Upper lobe of left lung (tissue), 6 donors: ENCODE data around the gene FRMPD1. TPM values are rescaled to one million over a fixed set of nuclear protein-coding genes. Genes with fewer than 3 reads are reported as not detected.
A peak's percentile ranks its signal among the peaks of the same experiment; 100 is the strongest.

Experiments
- ATAC-seq, 2 donors: fragments of 200-7000 bp; cut with Tn5 transposase; one replicate each; pipeline ENCODE4 v1.9.1; 2022; ENCODE audit warnings: mild to moderate bottlenecking in 2 of 2, moderate library complexity in 2 of 2; ENCODE audit not compliant: low FRiP score in 2 of 2
- DNase-seq, 2 donors: peaks; one replicate each; pipeline ENCODE4 v3.0.0-alpha.2; 2019 to 2020
- H3K27ac ChIP-seq, 4 donors: fragments of 200-600 bp; sonication (generic); one replicate each; pipeline ENCODE4 v1.5.1; 2016 to 2019
- H3K27me3 ChIP-seq, 4 donors: fragments of 200-600 bp; sonication (generic); one replicate each; pipeline ENCODE4 v1.5.1; 2017 to 2019
- H3K36me3 ChIP-seq, 4 donors: fragments of 200-600 bp; sonication (generic); one replicate each; pipeline ENCODE4 v1.5.1; 2016 to 2019
- H3K4me1 ChIP-seq, 4 donors: fragments of 200-600 bp; sonication (generic); one replicate each; pipeline ENCODE4 v1.5.1; 2018 to 2019
- H3K4me3 ChIP-seq, 4 donors: fragments of 200-600 bp; sonication (generic); one replicate each; pipeline ENCODE4 v1.5.1; 2017 to 2019; ENCODE audit warnings: mild to moderate bottlenecking in 2 of 4, moderate library complexity in 1 of 4
- H3K9me3 ChIP-seq, 4 donors: fragments of 200-600 bp; sonication (generic); one replicate each; pipeline ENCODE4 v1.5.1; 2018 to 2019
- CTCF ChIP-seq, 6 experiments: fragments of 450-650 bp in 4 of 6; fragments of 200-600 bp in 2 of 6; sonication (generic) in 2 of 6; IDR thresholded peaks; one replicate each; pipeline ENCODE4 v1.5.1; 2016 to 2019; ENCODE audit warnings: antibody characterized with exemption in 6 of 6
- EP300 ChIP-seq, 4 donors: sonication (generic); formaldehyde crosslinking; IDR thresholded peaks; one replicate each; pipeline ENCODE4 v1.5.1; 2017; ENCODE audit warnings: antibody characterized with exemption in 4 of 4, control low read depth in 2 of 4
- POLR2A ChIP-seq, 4 donors: fragments of 450-650 bp; IDR thresholded peaks; one replicate each; pipeline ENCODE4 v1.5.1; 2016 to 2017; ENCODE audit warnings: antibody characterized with exemption in 4 of 4, mild to moderate bottlenecking in 2 of 4
- POLR2AphosphoS5 ChIP-seq, 2 donors: sonication (generic); formaldehyde crosslinking; IDR thresholded peaks; one replicate each; pipeline ENCODE4 v1.5.1; 2017; ENCODE audit warnings: antibody characterized with exemption in 2 of 2
- WGBS, 2 donors: methylation state at CpG; one replicate each; pipeline ENCODE4 v1.1.5; 2017 to 2018; 5-methylcytosine and 5-hydroxymethylcytosine counted together
- total RNA-seq, 6 donors: library from RNA; depleted of rRNA in 4 of 6; stranded (reverse); fragments of >200 nt in 4 of 6; gene quantifications; one replicate each; pipeline versions ENCODE4 v1.1.0 to v1.2.1, GENCODE V29; 2016 to 2021
- donor health status: DM: no; HTN: no; CAD: no; lungs with moderate emphysema.
- donor health status: DM: no; HTN: yes; CAD: no; lungs with severe emphysema.

FRMPD1 gene
- total RNA-seq, 6 donors from 2014 or later: under 0.01 to 0.39 (median 0.17) TPM; not detected in 1

DNA sequence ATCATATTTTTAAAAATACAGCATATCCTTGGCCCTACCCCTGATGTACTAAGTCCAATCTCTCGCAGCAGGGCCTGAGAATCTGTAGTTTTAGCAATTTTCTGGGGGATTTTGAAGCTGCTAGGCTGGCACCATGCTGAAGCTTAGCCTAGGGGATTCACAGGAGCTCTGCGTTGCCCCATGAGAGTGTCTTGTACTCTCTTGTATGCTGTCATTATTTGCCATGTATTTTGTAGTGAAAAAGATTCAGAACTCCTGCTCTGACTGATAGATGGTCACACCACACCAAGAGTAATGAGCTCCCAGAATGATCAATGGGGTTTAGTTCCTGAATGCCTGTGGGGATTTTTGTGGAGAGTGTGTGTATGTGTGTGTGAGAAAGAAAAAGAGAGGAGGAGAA, 82.2 kb downstream of the FRMPD1 start:
- no peak for DNase-seq
- WGBS, 2 donors: 76 to 90% methylated on average over 1 to 2 of the region's 2 CpGs
- no peaks in the 10 kb centered on the region for H3K4me1 ChIP-seq
- ATAC-seq: no peak
- TF ChIP-seq CTCF (IDR thresholded peaks at IDR 0.05) (no peak), POLR2AphosphoS5 (IDR thresholded peaks at IDR 0.05) (no peak), POLR2A (IDR thresholded peaks at IDR 0.05) (no peak), EP300 (IDR thresholded peaks at IDR 0.05) (no peak)
- H3K27ac ChIP-seq: no peak overlapping the region
- no peak overlapping the region for H3K4me3 ChIP-seq
- H3K27me3 ChIP-seq: no peaks in the 10 kb centered on the region
- no peaks in the 10 kb centered on the region for H3K36me3 ChIP-seq
- H3K9me3 ChIP-seq: no peaks in the 10 kb centered on the region

GRCh38 chr9:37739222-37739621, 88.5 kb downstream of the FRMPD1 start:
- Histone ChIP-seq H3K36me3 (no peaks in the 10 kb centered on the region), H3K27me3 (no peaks in the 10 kb centered on the region), H3K4me3 (no peak overlapping the region), H3K4me1 (no peaks in the 10 kb centered on the region), H3K9me3 (no peaks in the 10 kb centered on the region), H3K27ac (no peak overlapping the region)
- DNase-seq (no peak), ATAC-seq (peak in 1 of 2 donors; percentile 28)
- no peak for TF ChIP-seq POLR2A (IDR thresholded peaks at IDR 0.05)
- WGBS, 2 donors: 84 to 87% methylated on average over 5 of the region's 5 CpGs

GRCh38 chr9:37740128-37740527, 89.4 kb downstream of the FRMPD1 start:
- Histone ChIP-seq H3K9me3 (no peaks in the 10 kb centered on the region), H3K36me3 (no peaks in the 10 kb centered on the region), H3K4me3 (no peak overlapping the region), H3K27ac (no peak overlapping the region), H3K27me3 (no peaks in the 10 kb centered on the region), H3K4me1 (no peaks in the 10 kb centered on the region)
- peak in 1 of 2 donors; percentile 35 for DNase-seq
- WGBS, 2 donors: 95 to 100% methylated on average over 2 to 16 of the region's 16 CpGs
- TF ChIP-seq POLR2AphosphoS5 (IDR thresholded peaks at IDR 0.05): no peak
- TF ChIP-seq EP300 (IDR thresholded peaks at IDR 0.05): no peak
- no peak for ATAC-seq

DNA sequence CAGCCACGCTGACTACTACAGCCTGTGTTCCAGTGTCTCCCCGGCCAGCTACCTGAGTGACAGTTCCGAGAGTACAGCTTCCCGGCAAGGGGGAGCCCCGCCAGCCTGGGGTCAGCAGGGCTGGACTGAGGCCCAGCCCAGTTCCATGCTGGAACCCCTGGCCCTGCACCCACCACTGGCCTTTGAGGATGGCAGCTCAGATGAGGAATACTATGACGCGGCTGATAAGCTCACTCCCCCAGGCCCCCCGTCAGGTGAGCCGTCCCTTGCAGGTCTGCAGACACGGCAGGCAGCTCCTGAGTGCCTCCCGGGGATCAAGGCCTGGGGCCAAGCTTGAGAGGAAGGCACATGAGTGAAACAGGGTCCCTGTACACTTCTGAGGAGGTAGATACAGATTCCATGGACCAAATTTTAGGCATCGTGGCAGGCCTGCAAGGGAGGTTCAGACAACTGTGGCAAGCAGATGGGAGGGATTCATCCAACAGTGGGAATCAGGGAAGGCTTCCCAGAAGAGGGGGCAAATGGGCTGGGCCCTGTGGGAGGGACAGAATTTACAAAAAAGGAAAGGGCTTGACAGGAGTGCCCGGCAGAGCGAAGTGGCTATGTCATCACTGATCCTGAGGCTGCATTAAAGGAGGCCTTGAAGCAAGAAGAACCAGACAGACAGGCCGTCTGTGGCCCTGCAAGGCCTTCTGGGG, 90.0 kb downstream of the FRMPD1 start:
- Histone ChIP-seq H3K4me1 (no peaks in the 10 kb centered on the region), H3K27ac (no peak overlapping the region), H3K36me3 (no peaks in the 10 kb centered on the region), H3K4me3 (no peak overlapping the region), H3K9me3 (no peaks in the 10 kb centered on the region), H3K27me3 (no peaks in the 10 kb centered on the region)
- WGBS, 2 donors: 79 to 81% methylated on average over 6 to 15 of the region's 15 CpGs
- peak in 1 of 2 donors; percentile 59 for DNase-seq
- peak in 1 of 2 donors; percentile 16 for ATAC-seq
- TF ChIP-seq POLR2A (IDR thresholded peaks at IDR 0.05) (no peak), CTCF (IDR thresholded peaks at IDR 0.05) (no peak), POLR2AphosphoS5 (IDR thresholded peaks at IDR 0.05) (no peak), EP300 (IDR thresholded peaks at IDR 0.05) (no peak)

DNA sequence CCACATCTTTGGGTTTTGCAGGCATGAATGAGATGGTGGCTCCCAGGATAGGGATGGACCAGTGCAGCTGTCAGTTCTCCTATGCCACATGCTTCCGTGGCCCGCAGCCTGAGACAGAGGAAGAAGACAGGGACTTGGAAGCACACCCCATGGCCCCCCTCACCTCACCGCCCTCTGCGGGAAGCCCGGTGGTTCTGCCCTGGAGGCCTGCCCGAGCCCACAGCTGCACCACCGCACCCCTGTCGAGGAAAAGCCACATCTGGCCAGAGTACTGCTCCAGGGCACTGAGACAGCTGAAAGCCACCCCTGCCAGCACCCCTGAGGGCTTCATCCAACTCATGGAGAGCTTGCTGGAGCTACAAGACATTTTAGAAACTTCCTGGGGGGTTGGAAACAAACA, 95.2 kb downstream of the FRMPD1 start:
- H3K36me3 ChIP-seq: no peaks in the 10 kb centered on the region
- H3K9me3 ChIP-seq: no peaks in the 10 kb centered on the region
- 93 to 100% methylated on average over 2 to 8 of the region's 8 CpGs for WGBS, 2 donors
- H3K4me3 ChIP-seq: no peak overlapping the region
- H3K4me1 ChIP-seq: no peaks in the 10 kb centered on the region
- ATAC-seq (no peak), DNase-seq (peak in 1 of 2 donors; percentile 58)
- no peaks in the 10 kb centered on the region for H3K27me3 ChIP-seq
- TF ChIP-seq CTCF (IDR thresholded peaks at IDR 0.05) (no peak), POLR2AphosphoS5 (IDR thresholded peaks at IDR 0.05) (no peak), POLR2A (IDR thresholded peaks at IDR 0.05) (no peak), EP300 (IDR thresholded peaks at IDR 0.05) (no peak)
- no peak overlapping the region for H3K27ac ChIP-seq
